Measurements from ENCODE around the gene LHFPL5. TPM values are rescaled to one million over a fixed set of nuclear protein-coding genes. Genes with fewer than 3 reads are reported as not detected.

Gene LHFPL5
- total RNA-seq, 1 donor from 2014 or later, result not detected

GRCh38 chr6:35808688-35809087 lies 3.5 kb downstream of the LHFPL5 start:
- TF ChIP-seq CTCF (IDR thresholded peaks at IDR 0.05), result no peak
- intact Hi-C loops (cut with DNase I), result no loop called here
- Histone ChIP-seq H3K4me3 (no peak overlapping the region), H3K27me3 (ENCODE audit: low read depth) (peaks cover 36% of the 10 kb centered on the region), H3K36me3 (no peaks in the 10 kb centered on the region), H3K4me1 (no peaks in the 10 kb centered on the region), H3K9me3 (no peaks in the 10 kb centered on the region), H3K27ac (no peak overlapping the region)
- DNase-seq (no peak), ATAC-seq (no peak)

- intact Hi-C loops (cut with DNase I), result no loop called here
- no peak overlapping the region for H3K27ac ChIP-seq
- H3K4me3 ChIP-seq, result no peak overlapping the region
- no peaks in the 10 kb centered on the region for H3K36me3 ChIP-seq
- H3K27me3 ChIP-seq (ENCODE audit: low read depth), result peaks cover 32% of the 10 kb centered on the region
- H3K4me1 ChIP-seq, result no peaks in the 10 kb centered on the region
- H3K9me3 ChIP-seq, result no peaks in the 10 kb centered on the region
- TF ChIP-seq CTCF (IDR thresholded peaks at IDR 0.05), result no peak
- DNase-seq, result no peak
- ATAC-seq, result no peak
These were observed 4.7 kb downstream of the LHFPL5 start for GRCh38 chr6:35809809-35810208.

GRCh38 chr6:35810971-35811698 lies 6.0 kb downstream of the LHFPL5 start:
- intact Hi-C loops (cut with DNase I), result no loop called here
- peak in 1 of 2 donors; percentile 47 for ATAC-seq

GRCh38 chr6:35811699-35811995 lies 6.5 kb downstream of the LHFPL5 start:
- intact Hi-C loops (cut with DNase I), result no loop called here
- no peak for ATAC-seq
- Histone ChIP-seq H3K27ac (no peak overlapping the region), H3K4me1 (no peaks in the 10 kb centered on the region), H3K36me3 (no peaks in the 10 kb centered on the region), H3K27me3 (ENCODE audit: low read depth) (peaks cover 16% of the 10 kb centered on the region), H3K9me3 (peaks cover 2% of the 10 kb centered on the region), H3K4me3 (no peak overlapping the region)
- no peak for DNase-seq
- TF ChIP-seq CTCF (IDR thresholded peaks at IDR 0.05), result no peak

More at GRCh38 chr6:35810971-35811698, 6.0 kb downstream of the LHFPL5 start:
- Histone ChIP-seq H3K27ac (no peak overlapping the region), H3K4me1 (no peaks in the 10 kb centered on the region), H3K9me3 (no peaks in the 10 kb centered on the region), H3K27me3 (ENCODE audit: low read depth) (peaks cover 19% of the 10 kb centered on the region), H3K36me3 (no peaks in the 10 kb centered on the region), H3K4me3 (no peak overlapping the region)
- TF ChIP-seq CTCF (IDR thresholded peaks at IDR 0.05), result no peak
- DNase-seq, result no peak

- Histone ChIP-seq H3K27ac (no peak overlapping the region), H3K9me3 (peaks cover 6% of the 10 kb centered on the region), H3K4me3 (no peak overlapping the region), H3K36me3 (no peaks in the 10 kb centered on the region), H3K4me1 (no peaks in the 10 kb centered on the region), H3K27me3 (ENCODE audit: low read depth) (no peaks in the 10 kb centered on the region)
- no peak for TF ChIP-seq CTCF (IDR thresholded peaks at IDR 0.05)
- ATAC-seq, result no peak
- DNase-seq, result no peak
- intact Hi-C loops (cut with DNase I), result no loop called here
These were observed 12.4 kb downstream of the LHFPL5 start for GRCh38 chr6:35817515-35817914.
